ENCODE measurements around the gene RAB37.

DNA sequence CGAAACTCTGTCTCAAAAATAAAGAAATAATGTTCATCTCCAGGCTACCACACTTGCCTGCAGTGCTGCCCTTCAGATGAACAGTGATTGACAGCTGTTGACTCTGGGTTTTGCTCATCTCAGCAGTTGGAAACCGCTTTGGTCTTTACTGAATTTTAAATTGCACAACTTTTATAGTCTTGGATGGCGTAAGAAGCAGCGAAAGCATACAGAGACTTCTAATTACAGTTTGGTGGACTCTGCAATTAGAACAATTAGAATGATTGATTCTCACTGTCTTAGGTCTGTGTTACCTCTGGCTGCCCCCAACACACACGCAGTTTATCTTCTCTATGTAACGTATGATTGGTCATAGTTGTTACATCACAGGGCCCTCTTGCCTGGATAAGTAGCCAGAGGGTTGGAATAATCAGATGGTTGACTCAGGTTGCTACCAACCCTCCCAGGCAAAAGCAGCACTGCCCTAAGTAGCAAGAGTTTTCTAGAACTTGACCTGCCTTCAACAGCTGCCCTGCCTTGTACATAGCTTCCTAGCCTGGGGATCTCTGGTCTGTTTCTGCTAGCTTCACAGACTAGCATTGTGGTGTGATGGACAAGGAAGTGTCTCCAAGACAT is 41.0 kb downstream of the RAB37 start:
- TF ChIP-seq POLR2A (IDR thresholded peaks at IDR 0.05), result no peak
- TF ChIP-seq, protein P1, sequence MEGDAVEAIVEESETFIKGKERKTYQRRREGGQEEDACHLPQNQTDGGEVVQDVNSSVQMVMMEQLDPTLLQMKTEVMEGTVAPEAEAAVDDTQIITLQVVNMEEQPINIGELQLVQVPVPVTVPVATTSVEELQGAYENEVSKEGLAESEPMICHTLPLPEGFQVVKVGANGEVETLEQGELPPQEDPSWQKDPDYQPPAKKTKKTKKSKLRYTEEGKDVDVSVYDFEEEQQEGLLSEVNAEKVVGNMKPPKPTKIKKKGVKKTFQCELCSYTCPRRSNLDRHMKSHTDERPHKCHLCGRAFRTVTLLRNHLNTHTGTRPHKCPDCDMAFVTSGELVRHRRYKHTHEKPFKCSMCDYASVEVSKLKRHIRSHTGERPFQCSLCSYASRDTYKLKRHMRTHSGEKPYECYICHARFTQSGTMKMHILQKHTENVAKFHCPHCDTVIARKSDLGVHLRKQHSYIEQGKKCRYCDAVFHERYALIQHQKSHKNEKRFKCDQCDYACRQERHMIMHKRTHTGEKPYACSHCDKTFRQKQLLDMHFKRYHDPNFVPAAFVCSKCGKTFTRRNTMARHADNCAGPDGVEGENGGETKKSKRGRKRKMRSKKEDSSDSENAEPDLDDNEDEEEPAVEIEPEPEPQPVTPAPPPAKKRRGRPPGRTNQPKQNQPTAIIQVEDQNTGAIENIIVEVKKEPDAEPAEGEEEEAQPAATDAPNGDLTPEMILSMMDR (IDR thresholded peaks at IDR 0.05 in 8 of 11, conservative IDR thresholded peaks at IDR 0.05 in 3 of 11), result no peak

Measured in spleen (tissue), 7 donors.